Ovary (tissue), 3 donors: ENCODE measurements around the gene CXCR5.

Experiments used
- EP300 ChIP-seq: sonication (generic); formaldehyde crosslinking; IDR thresholded peaks from one replicate; pipeline ENCODE4 v1.6.1; 2017; ENCODE audit warnings: antibody characterized with exemption
- POLR2A ChIP-seq: fragments of 450-650 bp; IDR thresholded peaks from one replicate; pipeline ENCODE4 v1.6.1; 2017; ENCODE audit warnings: antibody characterized with exemption, mild to moderate bottlenecking, moderate library complexity
- TF ChIP-seq, protein P1 (sequence below), 3 donors: fragments of 450-650 bp in 2 of 3; fragments of 200-600 bp in 1 of 3; IDR thresholded peaks; one replicate each; pipeline versions ENCODE4 v1.5.1 to v1.8.0; 2016 to 2022; ENCODE audit warnings: antibody characterized with exemption in 3 of 3, mild to moderate bottlenecking in 1 of 3
- donor health status: DM: no; HTN: no; CAD: no.

DNA sequence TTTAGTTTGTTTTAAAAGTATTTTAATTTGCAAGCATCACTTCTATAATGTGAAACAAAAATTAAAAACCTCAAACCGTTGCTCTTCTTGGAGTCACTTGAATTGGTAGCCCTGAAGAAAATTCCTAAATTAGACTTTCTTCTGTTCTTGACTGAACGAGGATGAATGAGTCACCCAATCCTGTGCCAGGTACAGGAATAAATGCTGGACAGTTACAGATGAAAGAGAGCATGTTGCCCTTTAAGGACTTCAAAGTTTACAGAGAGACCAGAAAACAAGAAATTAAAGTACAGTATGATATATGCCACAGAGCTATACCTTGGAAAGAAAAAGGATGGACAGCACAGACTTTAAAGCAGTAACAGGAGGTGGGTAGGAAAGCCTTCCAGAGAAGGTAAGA lies 41.3 kb upstream of the CXCR5 start:
- TF ChIP-seq, protein P1, sequence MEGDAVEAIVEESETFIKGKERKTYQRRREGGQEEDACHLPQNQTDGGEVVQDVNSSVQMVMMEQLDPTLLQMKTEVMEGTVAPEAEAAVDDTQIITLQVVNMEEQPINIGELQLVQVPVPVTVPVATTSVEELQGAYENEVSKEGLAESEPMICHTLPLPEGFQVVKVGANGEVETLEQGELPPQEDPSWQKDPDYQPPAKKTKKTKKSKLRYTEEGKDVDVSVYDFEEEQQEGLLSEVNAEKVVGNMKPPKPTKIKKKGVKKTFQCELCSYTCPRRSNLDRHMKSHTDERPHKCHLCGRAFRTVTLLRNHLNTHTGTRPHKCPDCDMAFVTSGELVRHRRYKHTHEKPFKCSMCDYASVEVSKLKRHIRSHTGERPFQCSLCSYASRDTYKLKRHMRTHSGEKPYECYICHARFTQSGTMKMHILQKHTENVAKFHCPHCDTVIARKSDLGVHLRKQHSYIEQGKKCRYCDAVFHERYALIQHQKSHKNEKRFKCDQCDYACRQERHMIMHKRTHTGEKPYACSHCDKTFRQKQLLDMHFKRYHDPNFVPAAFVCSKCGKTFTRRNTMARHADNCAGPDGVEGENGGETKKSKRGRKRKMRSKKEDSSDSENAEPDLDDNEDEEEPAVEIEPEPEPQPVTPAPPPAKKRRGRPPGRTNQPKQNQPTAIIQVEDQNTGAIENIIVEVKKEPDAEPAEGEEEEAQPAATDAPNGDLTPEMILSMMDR (IDR thresholded peaks at IDR 0.05), result no peak
- TF ChIP-seq POLR2A (no peak), EP300 (no peak)
